PC-9 (cell line): ENCODE measurements around the gene HIKESHI. TPM values are rescaled to one million over a fixed set of nuclear protein-coding genes. Genes with fewer than 3 reads are reported as not detected.

Experiments used
- BruUV-seq: library from RNA; stranded (reverse); fragments of 400-500 nt; replicated peaks from 2 replicates; lab custom pipeline; 2021; lab: Mats Ljungman, UMichigan
- CTCF ChIA-PET: fragments of 300-600 bp; sonication (Branson Sonifier 250); formaldehyde crosslinking; loops from one replicate; lab custom pipeline; 2022; ENCODE audit warnings: antibody characterized with exemption; lab: Charles Lee
- POLR2A ChIA-PET: fragments of 300-600 bp; sonication (Branson Sonifier 250); formaldehyde crosslinking; loops from one replicate; lab custom pipeline; 2022; ENCODE audit warnings: antibody characterized with exemption; ENCODE audit not compliant: unreplicated experiment; lab: Charles Lee
- DNase-seq, 2 experiments: peaks; one replicate each; pipeline versions ENCODE4 v3.0.0 to v3.0.0-alpha.2; 2015 to 2022; ENCODE audit warnings: mixed read lengths in 1 of 2
- H2AFZ ChIP-seq: fragments of 200-600 bp; sonication (generic); 2 replicates; pipeline ENCODE4 v1.8.1; 2017; ENCODE audit warnings: antibody characterized with exemption
- H3F3A ChIP-seq: fragments of 200-600 bp; sonication (generic); 2 replicates; pipeline ENCODE4 v1.8.1; 2017; ENCODE audit warnings: antibody characterized with exemption, mild to moderate bottlenecking, low read depth; ENCODE audit not compliant: insufficient read depth
- H3K27ac ChIP-seq: fragments of 200-600 bp; sonication (generic); 2 replicates; pipeline ENCODE4 v1.6.1; 2016; ENCODE audit warnings: mixed run types
- H3K27me3 ChIP-seq: fragments of 200-600 bp; sonication (generic); 2 replicates; pipeline ENCODE4 v1.6.1; 2016; ENCODE audit warnings: low read depth, mixed run types; ENCODE audit not compliant: insufficient read depth
- H3K36me3 ChIP-seq: fragments of 200-600 bp; sonication (generic); 2 replicates; pipeline ENCODE4 v1.6.1; 2016; ENCODE audit warnings: low read depth, mixed run types
- H3K4me1 ChIP-seq: fragments of 200-600 bp; sonication (generic); replicated peaks from 2 replicates; pipeline ENCODE4 v1.6.1; 2016; ENCODE audit warnings: mixed run types; ENCODE audit not compliant: insufficient read depth
- H3K4me2 ChIP-seq: fragments of 200-600 bp; sonication (generic); 2 replicates; pipeline ENCODE4 v1.6.1; 2017; ENCODE audit warnings: mixed run types
- H3K4me3 ChIP-seq: fragments of 200-600 bp; sonication (generic); 2 replicates; pipeline ENCODE4 v1.6.1; 2016; ENCODE audit warnings: mixed run types
- H3K79me2 ChIP-seq: fragments of 200-600 bp; sonication (generic); 2 replicates; pipeline ENCODE4 v1.6.1; 2017; ENCODE audit warnings: low read depth, mixed run types
- H3K9me2 ChIP-seq: fragments of 200-600 bp; sonication (generic); 2 replicates; pipeline ENCODE4 v1.8.1; 2017; ENCODE audit warnings: mild to moderate bottlenecking; ENCODE audit not compliant: insufficient read depth
- H3K9me3 ChIP-seq: fragments of 200-600 bp; sonication (generic); 2 replicates; pipeline ENCODE4 v1.8.1; 2016; ENCODE audit warnings: low read depth; ENCODE audit not compliant: insufficient read depth
- H4K20me1 ChIP-seq: fragments of 200-600 bp; sonication (generic); 2 replicates; pipeline ENCODE4 v1.8.1; 2017; ENCODE audit not compliant: insufficient read depth
- CTCF ChIP-seq: fragments of 200-600 bp; sonication (generic); conservative IDR thresholded peaks from 2 replicates; pipeline ENCODE4 v1.6.1; 2017; ENCODE audit warnings: mixed run types, antibody characterized with exemption, mild to moderate bottlenecking, moderate library complexity
- EZH2 ChIP-seq: fragments of 200-600 bp; sonication (generic); IDR thresholded peaks from 2 replicates; pipeline ENCODE4 v1.8.0; 2017; ENCODE audit warnings: antibody characterized with exemption, low read depth
- intact Hi-C: fragments of 100-400 bp; cut with micrococcal nuclease; formaldehyde crosslinking; loops from one replicate; pipeline ENCODE4 v1.10.0; 2022; ENCODE audit not compliant: unreplicated experiment
- total RNA-seq: library from RNA; stranded (reverse); gene quantifications from 2 replicates; pipeline ENCODE4 v1.2.3, GENCODE V29; 2021

HIKESHI gene
- total RNA-seq, 1 experiment from 2014 or later, result 42.0 TPM

- Histone ChIP-seq H3K9me3 (no peaks in the 10 kb centered on the region), H3K9me2 (no peaks in the 10 kb centered on the region), H3K4me1 (no peaks in the 10 kb centered on the region), H3K27ac (no peak overlapping the region), H4K20me1 (peaks cover 15% of the 10 kb centered on the region), H3K4me2 (no peak overlapping the region), H2AFZ (no peak overlapping the region), H3K36me3 (peaks cover 64% of the 10 kb centered on the region), H3K27me3 (no peaks in the 10 kb centered on the region), H3K4me3 (no peak overlapping the region), H3K79me2 (peaks cover 33% of the 10 kb centered on the region), H3F3A (peaks cover 31% of the 10 kb centered on the region)
- POLR2A ChIA-PET, result no interaction called here
- TF ChIP-seq CTCF, result no peak
- no peak for TF ChIP-seq EZH2
- no peak for DNase-seq
- intact Hi-C loops, result no loop called here
- BruUV-seq, result no TSS peak
- CTCF ChIA-PET, result no interaction called here
Observed at GRCh38 chr11:86262387-86262786, 39.7 kb upstream of the HIKESHI start.

GRCh38 chr11:86264649-86265048, 37.4 kb upstream of the HIKESHI start:
- Histone ChIP-seq H3K27ac (no peak overlapping the region), H2AFZ (no peak overlapping the region), H3K4me1 (no peaks in the 10 kb centered on the region), H3F3A (peaks cover 37% of the 10 kb centered on the region), H3K9me2 (no peaks in the 10 kb centered on the region), H3K4me2 (no peak overlapping the region), H3K4me3 (no peak overlapping the region), H3K79me2 (peaks cover 35% of the 10 kb centered on the region), H3K36me3 (peaks cover 60% of the 10 kb centered on the region), H3K9me3 (no peaks in the 10 kb centered on the region), H4K20me1 (peaks cover 13% of the 10 kb centered on the region), H3K27me3 (no peaks in the 10 kb centered on the region)
- BruUV-seq, result no TSS peak
- intact Hi-C loops, result no loop called here
- DNase-seq, result no peak
- no peak for TF ChIP-seq EZH2
- no peak for TF ChIP-seq CTCF
- CTCF ChIA-PET, result interaction anchor here (0.6 kb wide), 1 partner anchor 666 kb away, joined by 3 read pairs; no protein-coding TSS in a partner anchor
- POLR2A ChIA-PET, result no interaction called here

- TF ChIP-seq EZH2 (no peak), CTCF (no peak)
- ChIA-PET POLR2A (interaction anchor here (0.6 kb wide), 1 partner anchor 280 kb away, joined by 3 read pairs; no protein-coding TSS in a partner anchor), CTCF (no interaction called here)
- intact Hi-C loops, result no loop called here
- Histone ChIP-seq H3F3A (peaks cover 36% of the 10 kb centered on the region; the same call in 1 of the 2 replicates), H2AFZ (no peak overlapping the region), H3K9me2 (no peaks in the 10 kb centered on the region), H4K20me1 (peaks cover 11% of the 10 kb centered on the region), H3K79me2 (peaks cover 37% of the 10 kb centered on the region), H3K4me1 (no peaks in the 10 kb centered on the region), H3K27me3 (no peaks in the 10 kb centered on the region), H3K36me3 (peaks cover 60% of the 10 kb centered on the region), H3K9me3 (no peaks in the 10 kb centered on the region), H3K4me3 (no peak overlapping the region), H3K27ac (no peak overlapping the region), H3K4me2 (no peak overlapping the region)
- BruUV-seq, result no TSS peak
- DNase-seq, result no peak
Observed at GRCh38 chr11:86265194-86265593, 36.8 kb upstream of the HIKESHI start.
